HCT116 (cell line): ENCODE measurements around the gene CR2.

Source experiments
- CTCF ChIP-seq, 3 experiments: fragments of 200-600 bp in 1 of 3; sonication (generic) in 1 of 3; IDR thresholded peaks in 2 of 3; conservative IDR thresholded peaks in 1 of 3; 2 replicates each; pipeline ENCODE4 v1.5.1; 2012 to 2017; ENCODE audit warnings: low read depth in 2 of 3, low read length in 2 of 3, antibody characterized with exemption in 1 of 3, borderline replicate concordance in 1 of 3, control low read depth in 1 of 3, mild to moderate bottlenecking in 1 of 3, mixed read lengths in 1 of 3, mixed run types in 1 of 3, moderate library complexity in 1 of 3; ENCODE audit not compliant: insufficient read depth in 1 of 3
- EZH2 ChIP-seq: fragments of 200-600 bp; sonication (generic); IDR thresholded peaks from 2 replicates; pipeline ENCODE4 v1.6.1; 2017; ENCODE audit warnings: antibody characterized with exemption, mixed run types
- POLR2A ChIP-seq: IDR thresholded peaks from 2 replicates; pipeline ENCODE4 v1.7.0; 2011; ENCODE audit warnings: borderline replicate concordance; ENCODE audit not compliant: insufficient read depth, insufficient read length; ENCODE audit errors: extremely low read depth
- POLR2AphosphoS5 ChIP-seq: IDR thresholded peaks from 2 replicates; pipeline ENCODE4 v1.6.1; 2011; ENCODE audit warnings: mild to moderate bottlenecking, low read depth, low read length, moderate library complexity
- SIN3A ChIP-seq: IDR thresholded peaks from 2 replicates; pipeline ENCODE4 v1.6.1; 2012; ENCODE audit warnings: low read depth

- TF ChIP-seq CTCF (IDR thresholded peaks at IDR 0.05 in 2 of 3, conservative IDR thresholded peaks at IDR 0.05 in 1 of 3; ENCODE audit: borderline replicate concordance in 1 of 3, insufficient read depth in 1 of 3, low read depth in 2 of 3, low read length in 2 of 3) (no peak), EZH2 (no peak), SIN3A (no peak), POLR2A (no peak), POLR2AphosphoS5 (no peak)
Observed at GRCh38 chr1:207429963-207430362, 24.2 kb upstream of the CR2 start.
